Aorta (tissue), 5 donors: ENCODE data around the gene CXXC1. TPM values are rescaled to one million over a fixed set of nuclear protein-coding genes. Genes with fewer than 3 reads are reported as not detected.

Experiments used
- ATAC-seq: fragments of 200-7000 bp; cut with Tn5 transposase; one replicate; pipeline ENCODE4 v1.9.1; 2022; ENCODE audit warnings: moderate library complexity; ENCODE audit not compliant: low FRiP score
- DNase-seq, 2 donors: peaks; one replicate each; pipeline ENCODE4 v3.0.0-alpha.2; 2020
- H3K27ac ChIP-seq, 2 donors: one replicate each; pipeline ENCODE4 v1.5.1; 2013; ENCODE audit warnings: low read length in 2 of 2, mild to moderate bottlenecking in 2 of 2, moderate library complexity in 2 of 2, control low read depth in 1 of 2, inconsistent platforms in 1 of 2, low read depth in 1 of 2
- H3K27me3 ChIP-seq, 2 donors: one replicate each; pipeline ENCODE4 v1.6.1; 2013; ENCODE audit warnings: control low read depth in 1 of 2, low read length in 1 of 2, mild to moderate bottlenecking in 1 of 2, moderate library complexity in 1 of 2; ENCODE audit not compliant: insufficient read depth in 2 of 2, control insufficient read depth in 1 of 2
- H3K36me3 ChIP-seq, 2 donors: one replicate each; pipeline ENCODE4 v1.6.1; 2013; ENCODE audit warnings: control low read depth in 1 of 2, low read length in 1 of 2, mild to moderate bottlenecking in 1 of 2; ENCODE audit not compliant: insufficient read depth in 2 of 2, control insufficient read depth in 1 of 2
- H3K4me1 ChIP-seq, 2 donors: one replicate each; pipeline ENCODE4 v1.6.1; 2013; ENCODE audit warnings: low read length in 2 of 2, control low read depth in 1 of 2, mild to moderate bottlenecking in 1 of 2, moderate library complexity in 1 of 2; ENCODE audit not compliant: insufficient read depth in 2 of 2, control insufficient read depth in 1 of 2
- H3K4me3 ChIP-seq, 2 donors: one replicate each; pipeline ENCODE4 v1.5.1; 2013; ENCODE audit warnings: low read length in 2 of 2, control low read depth in 1 of 2, mild to moderate bottlenecking in 1 of 2
- H3K9me3 ChIP-seq: one replicate; pipeline ENCODE4 v1.6.1; 2013; ENCODE audit warnings: mild to moderate bottlenecking, low read length; ENCODE audit not compliant: control insufficient read depth
- WGBS, 2 donors: extraction: QIAGEN DNeasy Blood & Tissue Kit; methylation state at CpG; one replicate each; pipeline ENCODE4 v1.1.7; 2013; 5-methylcytosine and 5-hydroxymethylcytosine counted together
- intact Hi-C, 2 donors: fragments of 100-400 bp; cut with DNase I; formaldehyde crosslinking; loops; one replicate each; pipeline versions ENCODE4 v1.14.2 to v1.15.0; 2022
- polyA plus RNA-seq, 2 donors: library from polyadenylated mRNA; stranded (reverse); fragments of 200-250 nt; gene quantifications; one replicate each; pipeline ENCODE4 v1.2.3, GENCODE V29; 2013
- total RNA-seq, 2 donors: library from RNA; stranded (reverse); fragmentation: NEBNext Ultra II Directional; extraction: Animal tissue kit (Norgen Biotek cat#: 25700); gene quantifications; one replicate each; pipeline ENCODE4 v1.2.1, GENCODE V29; 2021
- donor health status: healthy with polysubstance abuse.
- donor health status: Bipolar disorder and iron deficiency.
- donor health status: DM: no; HTN: no; CAD: no.
- donor health status: DM: no; HTN: no; CAD: no.
- donor health status: DM: yes; HTN: yes; CAD: no.

The CXXC1 gene
- total and polyA plus RNA-seq, 4 donors: 33.2 to 169 (median 64.1) TPM

- intact Hi-C loops: loop anchor here (10.0 kb wide), 4 partner anchors 93 to 913 kb away; partner anchors contain the start of genes SKA1 (in 2 of the 2), ACAA2 (in 1 of the 2), MEX3C (in 1 of the 2) and RPL17 (in 1 of the 2)
- H3K4me3 ChIP-seq: peak within 1 kb of the TSS; percentile 33 to 80
- WGBS, 2 donors: 0 to 1% methylated on average over 62 to 63 of the region's 63 CpGs
- no peaks in the 10 kb centered on the region for H3K9me3 ChIP-seq
- ATAC-seq (peak; percentile 96), DNase-seq (peak; percentile 99)
- peak within 1 kb of the TSS; percentile 6 to 75 for H3K27ac ChIP-seq
- H3K27me3 ChIP-seq: no peaks in the 10 kb centered on the region
- peaks cover 0 to 8% of the 10 kb centered on the region in 2 donors for H3K36me3 ChIP-seq
- peaks cover 0 to 3% of the 10 kb centered on the region in 2 donors for H3K4me1 ChIP-seq
These were observed 6.1 kb downstream of the CXXC1 start, which contains the start of gene MBD1 for GRCh38 chr18:50281295-50281971. MBD1 (minus strand) TSS chr18:50281523; CDS start chr18:50279992, 1,531 bp downstream.

GRCh38 chr18:50280707-50281294 lies 6.7 kb downstream of the CXXC1 start:
- no peak for DNase-seq
- peak overlapping the region in 1 of 2 donors; percentile 75 for H3K27ac ChIP-seq
- WGBS, 2 donors: 1% methylated on average over 16 of the region's 16 CpGs
- intact Hi-C loops: loop anchor here (10.0 kb wide), 4 partner anchors 94 to 914 kb away; partner anchors contain the start of genes SKA1 (in 2 of the 2), ACAA2 (in 1 of the 2), MEX3C (in 1 of the 2) and RPL17 (in 1 of the 2)
- peaks cover 0 to 3% of the 10 kb centered on the region in 2 donors for H3K4me1 ChIP-seq
- H3K36me3 ChIP-seq: peaks cover 0 to 13% of the 10 kb centered on the region in 2 donors
- no peaks in the 10 kb centered on the region for H3K27me3 ChIP-seq
- H3K4me3 ChIP-seq: peak overlapping the region; percentile 33 to 80
- ATAC-seq: no peak
- H3K9me3 ChIP-seq: no peaks in the 10 kb centered on the region

- ATAC-seq (no peak), DNase-seq (no peak)
- peaks cover 0 to 23% of the 10 kb centered on the region in 2 donors for H3K36me3 ChIP-seq
- WGBS, 2 donors: 95 to 96% methylated on average over 7 of the region's 7 CpGs
- intact Hi-C loops: loop anchor here (10.0 kb wide), 4 partner anchors 95 to 915 kb away; partner anchors contain the start of genes SKA1 (in 2 of the 2), ACAA2 (in 1 of the 2), MEX3C (in 1 of the 2) and RPL17 (in 1 of the 2)
- H3K27ac ChIP-seq: no peak overlapping the region
- H3K9me3 ChIP-seq: no peaks in the 10 kb centered on the region
- H3K4me1 ChIP-seq: peaks cover 0 to 3% of the 10 kb centered on the region in 2 donors
- H3K4me3 ChIP-seq: no peak overlapping the region
- H3K27me3 ChIP-seq: no peaks in the 10 kb centered on the region
These were observed 7.7 kb downstream of the CXXC1 start for GRCh38 chr18:50279752-50280151.

- H3K36me3 ChIP-seq: peaks cover 4 to 26% of the 10 kb centered on the region in 2 donors
- WGBS, 2 donors: 77 to 81% methylated on average over 6 of the region's 6 CpGs
- no peak for ATAC-seq
- H3K27me3 ChIP-seq: no peaks in the 10 kb centered on the region
- DNase-seq: no peak
- no peaks in the 10 kb centered on the region for H3K9me3 ChIP-seq
- H3K4me1 ChIP-seq: peaks cover 0 to 3% of the 10 kb centered on the region in 2 donors
- no peak overlapping the region for H3K27ac ChIP-seq
- intact Hi-C loops: no loop called here
- no peak overlapping the region for H3K4me3 ChIP-seq
These were observed 9.6 kb downstream of the CXXC1 start for GRCh38 chr18:50277942-50278341.

GRCh38 chr18:50276452-50276851 lies 11.0 kb downstream of the CXXC1 start:
- WGBS, 2 donors: 88 to 89% methylated on average over 4 of the region's 4 CpGs
- ATAC-seq (no peak), DNase-seq (no peak)
- H3K36me3 ChIP-seq: peaks cover 4 to 27% of the 10 kb centered on the region in 2 donors
- H3K4me1 ChIP-seq: peaks cover 0 to 3% of the 10 kb centered on the region in 2 donors
- H3K27me3 ChIP-seq: no peaks in the 10 kb centered on the region
- intact Hi-C loops: no loop called here
- no peak overlapping the region for H3K27ac ChIP-seq
- no peaks in the 10 kb centered on the region for H3K9me3 ChIP-seq
- no peak overlapping the region for H3K4me3 ChIP-seq

GRCh38 chr18:50275503-50276036 lies 11.9 kb downstream of the CXXC1 start:
- Histone ChIP-seq H3K9me3 (no peaks in the 10 kb centered on the region), H3K36me3 (peaks cover 4 to 27% of the 10 kb centered on the region in 2 donors), H3K27ac (no peak overlapping the region), H3K4me3 (no peak overlapping the region), H3K4me1 (peaks cover 0 to 3% of the 10 kb centered on the region in 2 donors), H3K27me3 (no peaks in the 10 kb centered on the region)
- no peak for DNase-seq
- no peak for ATAC-seq
- 94 to 95% methylated on average over 19 of the region's 19 CpGs for WGBS, 2 donors
- intact Hi-C loops: no loop called here

GRCh38 chr18:50274941-50275340 lies 12.6 kb downstream of the CXXC1 start:
- H3K27me3 ChIP-seq: no peaks in the 10 kb centered on the region
- H3K27ac ChIP-seq: no peak overlapping the region
- no peaks in the 10 kb centered on the region for H3K4me1 ChIP-seq
- WGBS, 2 donors: 93% methylated on average over 10 of the region's 10 CpGs
- H3K36me3 ChIP-seq: peaks cover 4 to 27% of the 10 kb centered on the region in 2 donors
- no peak overlapping the region for H3K4me3 ChIP-seq
- intact Hi-C loops: no loop called here
- no peaks in the 10 kb centered on the region for H3K9me3 ChIP-seq
- ATAC-seq (no peak), DNase-seq (no peak)

GRCh38 chr18:50274044-50274442 lies 13.4 kb downstream of the CXXC1 start:
- no peak for DNase-seq
- Histone ChIP-seq H3K27me3 (no peaks in the 10 kb centered on the region), H3K9me3 (no peaks in the 10 kb centered on the region), H3K27ac (no peak overlapping the region), H3K4me1 (no peaks in the 10 kb centered on the region), H3K36me3 (peaks cover 4 to 27% of the 10 kb centered on the region in 2 donors), H3K4me3 (no peak overlapping the region)
- intact Hi-C loops: no loop called here
- no peak for ATAC-seq
- 94% methylated on average over 17 of the region's 17 CpGs for WGBS, 2 donors
